Adrenal gland (tissue), 12 donors: Measurements from ENCODE around the gene DIP2C. TPM values are rescaled to one million over a fixed set of nuclear protein-coding genes. Genes with fewer than 3 reads are reported as not detected.

ENCODE experiments used
- DNase-seq, 7 donors: peaks; one replicate each; pipeline ENCODE4 v3.0.0-alpha.2; 2019 to 2020
- H3K27ac ChIP-seq, 5 donors: fragments of 200-600 bp; sonication (generic) in 4 of 5; 1 replicate in 3 of 5; 2 replicates in 2 of 5; pipeline versions ENCODE4 v1.5.1 to v1.8.0; 2016 to 2020; ENCODE audit warnings: mild to moderate bottlenecking in 1 of 5
- H3K27me3 ChIP-seq: fragments of 200-600 bp; 2 replicates; pipeline ENCODE4 v1.8.0; 2021
- H3K36me3 ChIP-seq, 2 donors: fragments of 200-600 bp; replicated peaks in 1 of 2; 1 replicate in 1 of 2; 2 replicates in 1 of 2; pipeline versions ENCODE4 v1.5.1 to v1.8.0; 2018 to 2022
- H3K4me1 ChIP-seq, 2 donors: fragments of 200-600 bp; replicated peaks in 1 of 2; 1 replicate in 1 of 2; 2 replicates in 1 of 2; pipeline versions ENCODE4 v1.5.1 to v1.8.0; 2018 to 2021
- H3K4me3 ChIP-seq, 4 donors: fragments of 200-600 bp; sonication (generic) in 3 of 4; one replicate each; pipeline ENCODE4 v1.5.1; 2016 to 2018
- H3K9me3 ChIP-seq, 3 donors: fragments of 200-600 bp; sonication (generic) in 1 of 3; replicated peaks in 1 of 3; 1 replicate in 2 of 3; 2 replicates in 1 of 3; pipeline versions ENCODE4 v1.5.1 to v1.8.0; 2016 to 2021
- CTCF ChIP-seq, 6 experiments: fragments of 450-650 bp in 4 of 6; fragments of 200-600 bp in 2 of 6; sonication (generic) in 1 of 6; IDR thresholded peaks; 1 replicate in 5 of 6; 2 replicates in 1 of 6; pipeline versions ENCODE4 v1.5.1 to v1.8.0; 2016 to 2021; ENCODE audit warnings: antibody characterized with exemption in 6 of 6, mild to moderate bottlenecking in 2 of 6, moderate library complexity in 1 of 6
- POLR2A ChIP-seq, 2 donors: fragments of 450-650 bp; IDR thresholded peaks; one replicate each; pipeline ENCODE4 v1.6.1; 2017; ENCODE audit warnings: antibody characterized with exemption in 2 of 2, mild to moderate bottlenecking in 2 of 2, moderate library complexity in 1 of 2
- WGBS, 4 donors: extraction: QIAGEN DNeasy Blood & Tissue Kit in 2 of 4; methylation state at CpG; one replicate each; pipeline versions ENCODE4 v1.1.5 to v1.1.7; 2013 to 2017; 5-methylcytosine and 5-hydroxymethylcytosine counted together
- intact Hi-C, 2 donors: fragments of 100-400 bp; cut with DNase I; formaldehyde crosslinking; loops; one replicate each; pipeline versions ENCODE4 v1.14.1 to v1.15.0; 2022 to 2023
- polyA plus RNA-seq, 3 donors: library from polyadenylated mRNA; stranded (reverse); fragments of 200-250 nt in 2 of 3; fragments of 350-450 nt in 1 of 3; fragmentation: Illumina TruSeq in 1 of 3; extraction: RNeasy Lipid Tissue Mini Kit (QIAGEN cat#74804) in 1 of 3; gene quantifications; one replicate each; pipeline ENCODE4 v1.2.3, GENCODE V29; 2013 to 2014
- total RNA-seq, 9 donors: library from RNA; depleted of rRNA in 4 of 9; stranded (reverse); fragments of >200 nt in 4 of 9; fragments of 120-200 nt in 1 of 9; fragmentation: NEBNext Ultra II Directional in 1 of 9; extraction: Animal tissue kit (Norgen Biotek cat#: 25700) in 1 of 9; gene quantifications; one replicate each; pipeline versions ENCODE4 v1.1.0 to v1.2.4, GENCODE V29; 2013 to 2023
- donor health status: healthy with polysubstance abuse.
- donor health status: Bipolar disorder and iron deficiency.
- donor health status: DM: yes; HTN: yes; CAD: no.
- donor health status: DM: no; HTN: no; CAD: no.
- donor health status: DM: no; HTN: no; CAD: no.
- donor health status: DM: yes; HTN: yes; CAD: no.

The DIP2C gene
- total and polyA plus RNA-seq, 12 donors: 4.8 to 23.9 (median 19.7) TPM

- 71 to 98% (median 93%) methylated on average over 1 to 10 of the region's 10 CpGs for WGBS, 4 donors
- no peak for DNase-seq
- H3K4me1 ChIP-seq: peaks cover 0 to 10% of the 10 kb centered on the region in 2 donors
- H3K27me3 ChIP-seq: no peaks in the 10 kb centered on the region
- no peaks in the 10 kb centered on the region for H3K9me3 ChIP-seq
- intact Hi-C loops: no loop called here
- H3K36me3 ChIP-seq: no peaks in the 10 kb centered on the region
- TF ChIP-seq CTCF (IDR thresholded peaks at IDR 0.05): no peak
- no peak overlapping the region for H3K27ac ChIP-seq
- no peak overlapping the region for H3K4me3 ChIP-seq
These were observed 72.0 kb downstream of the DIP2C start for GRCh38 chr10:617471-617870.

- Histone ChIP-seq H3K4me1 (peaks cover 0 to 10% of the 10 kb centered on the region in 2 donors), H3K9me3 (no peaks in the 10 kb centered on the region), H3K27me3 (no peaks in the 10 kb centered on the region), H3K27ac (no peak overlapping the region), H3K4me3 (no peak overlapping the region), H3K36me3 (no peaks in the 10 kb centered on the region)
- 88 to 93% (median 90%) methylated on average over 13 of the region's 13 CpGs for WGBS, 4 donors
- intact Hi-C loops: no loop called here
- TF ChIP-seq CTCF (IDR thresholded peaks at IDR 0.05) (no peak), POLR2A (IDR thresholded peaks at IDR 0.05) (no peak)
- DNase-seq: no peak
These were observed 73.8 kb downstream of the DIP2C start for GRCh38 chr10:615583-616152.

GRCh38 chr10:614790-615582 lies 74.5 kb downstream of the DIP2C start:
- no peak for TF ChIP-seq POLR2A (IDR thresholded peaks at IDR 0.05)
- TF ChIP-seq CTCF (IDR thresholded peaks at IDR 0.05): no peak
- intact Hi-C loops: no loop called here
- DNase-seq: peak in 6 of 7 donors; percentile 49 to 87 (median 66)
- no peaks in the 10 kb centered on the region for H3K9me3 ChIP-seq
- H3K4me1 ChIP-seq: peaks cover 0 to 10% of the 10 kb centered on the region in 2 donors
- WGBS, 4 donors: 83 to 90% (median 85%) methylated on average over 21 to 23 of the region's 23 CpGs
- H3K27me3 ChIP-seq: no peaks in the 10 kb centered on the region
- H3K4me3 ChIP-seq: no peak overlapping the region
- no peaks in the 10 kb centered on the region for H3K36me3 ChIP-seq
- H3K27ac ChIP-seq: peak overlapping the region in 1 of 5 donors; percentile 1

- no peak for DNase-seq
These were observed 75.2 kb downstream of the DIP2C start for GRCh38 chr10:614139-614711.

More at GRCh38 chr10:614139-614711, 75.2 kb downstream of the DIP2C start:
- Histone ChIP-seq H3K9me3 (no peaks in the 10 kb centered on the region), H3K4me1 (peaks cover 0 to 10% of the 10 kb centered on the region in 2 donors), H3K36me3 (no peaks in the 10 kb centered on the region), H3K4me3 (no peak overlapping the region), H3K27ac (peak overlapping the region in 1 of 5 donors; percentile 1), H3K27me3 (no peaks in the 10 kb centered on the region)
- intact Hi-C loops: no loop called here
- TF ChIP-seq CTCF (IDR thresholded peaks at IDR 0.05) (no peak), POLR2A (IDR thresholded peaks at IDR 0.05) (no peak)
- WGBS, 4 donors: 87 to 95% (median 91%) methylated on average over 6 to 15 of the region's 15 CpGs
